OCI-LY1 (cell line): ENCODE results near the gene HAUS3.

Experiments used
- H2AFZ ChIP-seq: fragments of 200-600 bp; sonication (generic), shearing (Covaris generic); 2 replicates; pipeline ENCODE4 v1.6.0; 2014; ENCODE audit warnings: antibody characterized with exemption, mild to moderate bottlenecking, low read length
- H3F3A ChIP-seq: fragments of 200-600 bp; sonication (generic), shearing (Covaris generic); 2 replicates; pipeline ENCODE4 v1.6.0; 2014; ENCODE audit warnings: mild to moderate bottlenecking, antibody characterized with exemption, low read length, moderate library complexity; ENCODE audit not compliant: insufficient read depth
- H3K27ac ChIP-seq: fragments of 200-600 bp; sonication (generic); 2 replicates; pipeline ENCODE4 v1.5.1; 2014; ENCODE audit warnings: low read length, mixed run types, mild to moderate bottlenecking, low read depth; ENCODE audit not compliant: poor library complexity, severe bottlenecking
- H3K27me3 ChIP-seq: fragments of 200-600 bp; sonication (generic); 2 replicates; pipeline ENCODE4 v1.6.0; 2014; ENCODE audit warnings: antibody characterized with exemption, mild to moderate bottlenecking, low read length, moderate library complexity; ENCODE audit not compliant: insufficient read depth
- H3K36me3 ChIP-seq: fragments of 200-600 bp; sonication (generic); 2 replicates; pipeline ENCODE4 v1.6.1; 2014; ENCODE audit warnings: mild to moderate bottlenecking, antibody characterized with exemption, low read length, moderate library complexity, mixed read lengths; ENCODE audit not compliant: insufficient read depth
- H3K4me1 ChIP-seq: fragments of 200-600 bp; sonication (generic); 2 replicates; pipeline ENCODE4 v1.5.1; 2014; ENCODE audit warnings: mild to moderate bottlenecking, low read length, moderate library complexity; ENCODE audit not compliant: insufficient read depth, severe bottlenecking
- H3K4me2 ChIP-seq: fragments of 200-600 bp; sonication (generic), shearing (Covaris generic); 2 replicates; pipeline ENCODE4 v1.6.1; 2014; ENCODE audit warnings: low read length
- H3K4me3 ChIP-seq: fragments of 200-600 bp; sonication (generic); 2 replicates; pipeline ENCODE4 v1.5.1; 2014; ENCODE audit warnings: low read length, low read depth, mild to moderate bottlenecking, mixed read lengths; ENCODE audit not compliant: poor library complexity, severe bottlenecking
- H3K79me2 ChIP-seq: fragments of 200-600 bp; shearing (Covaris generic); 2 replicates; pipeline ENCODE4 v1.6.1; 2016; ENCODE audit warnings: mixed run types, low read length, mixed read lengths; ENCODE audit not compliant: insufficient read depth
- H3K9ac ChIP-seq: fragments of 200-600 bp; sonication (generic), shearing (Covaris generic); 2 replicates; pipeline ENCODE4 v1.6.1; 2014; ENCODE audit warnings: mild to moderate bottlenecking, low read length, mixed read lengths
- H3K9me2 ChIP-seq: fragments of 200-600 bp; sonication (generic), shearing (Covaris generic); 2 replicates; pipeline ENCODE4 v1.6.1; 2014; ENCODE audit warnings: low read depth, mild to moderate bottlenecking, low read length, mixed read lengths
- H3K9me3 ChIP-seq: fragments of 200-600 bp; shearing (Covaris generic); 2 replicates; pipeline ENCODE4 v1.6.1; 2014; ENCODE audit warnings: low read length, mixed read lengths
- H4K20me1 ChIP-seq: fragments of 200-600 bp; sonication (generic), shearing (Covaris generic); 2 replicates; pipeline ENCODE4 v1.6.0; 2016; ENCODE audit warnings: mild to moderate bottlenecking, low read length; ENCODE audit not compliant: insufficient read depth
- EZH2 ChIP-seq: fragments of 200-600 bp; sonication (generic), shearing (Covaris generic); IDR thresholded peaks from 2 replicates; pipeline ENCODE4 v1.8.0; 2017; ENCODE audit warnings: borderline replicate concordance, mixed run types, mild to moderate bottlenecking, antibody characterized with exemption, low read length, moderate library complexity, mixed read lengths
- TF ChIP-seq, protein P1 (sequence below): fragments of 200-600 bp; sonication (generic), shearing (Covaris generic); IDR thresholded peaks from 2 replicates; pipeline ENCODE4 v1.5.1; 2017; ENCODE audit warnings: mild to moderate bottlenecking, antibody characterized with exemption, low read length, moderate library complexity, mixed read lengths

Gene HAUS3

DNA sequence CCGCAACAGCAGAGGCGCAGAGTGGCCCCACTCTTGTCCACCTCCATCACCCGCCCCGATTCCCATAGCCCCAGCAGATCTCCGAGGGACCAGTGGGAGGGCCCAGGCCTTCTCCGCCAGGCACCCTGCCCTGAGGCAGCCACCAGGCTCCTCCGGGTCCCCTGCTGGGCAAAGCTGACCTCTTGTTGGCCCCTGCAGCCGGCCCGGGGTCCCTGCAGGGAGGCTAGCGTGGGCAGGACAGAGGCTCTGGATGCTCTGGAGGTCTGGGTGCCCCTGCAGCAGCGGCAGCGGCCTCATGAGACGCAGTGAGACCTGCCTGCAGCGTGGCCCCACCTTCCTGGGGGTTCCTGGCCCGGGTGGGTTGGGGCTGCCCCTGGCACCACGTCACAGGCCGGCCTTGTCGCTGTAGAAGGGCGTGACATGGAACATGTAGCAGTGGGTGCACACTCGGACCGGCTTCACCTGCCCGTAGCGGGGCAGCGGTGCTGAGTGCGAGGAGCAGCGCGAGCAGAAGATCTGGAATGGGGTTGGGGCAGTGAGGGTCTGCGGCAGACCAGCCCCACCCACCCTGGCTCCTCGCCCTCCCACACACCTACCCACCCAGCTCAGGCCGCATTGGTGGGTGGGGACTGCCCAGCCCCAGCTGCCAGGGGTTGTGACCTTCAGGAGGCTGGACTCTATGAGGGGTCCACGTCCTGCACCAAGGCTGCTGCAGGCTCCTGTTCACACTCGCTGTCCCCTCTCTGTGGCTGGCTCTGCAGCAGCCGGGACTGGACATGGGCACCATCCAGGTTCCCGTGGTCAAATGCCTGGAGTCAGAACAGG lies 28.6 kb upstream of the HAUS3 start:
- no peaks in the 10 kb centered on the region for H3K9me2 ChIP-seq
- no peaks in the 10 kb centered on the region for H3K36me3 ChIP-seq
- no peak overlapping the region for H3K4me3 ChIP-seq
- no peak overlapping the region for H3K9ac ChIP-seq
- H4K20me1 ChIP-seq: no peaks in the 10 kb centered on the region
- H3K4me2 ChIP-seq: no peak overlapping the region
- H3K4me1 ChIP-seq: no peaks in the 10 kb centered on the region
- no peaks in the 10 kb centered on the region for H3K27me3 ChIP-seq
- TF ChIP-seq, protein P1, sequence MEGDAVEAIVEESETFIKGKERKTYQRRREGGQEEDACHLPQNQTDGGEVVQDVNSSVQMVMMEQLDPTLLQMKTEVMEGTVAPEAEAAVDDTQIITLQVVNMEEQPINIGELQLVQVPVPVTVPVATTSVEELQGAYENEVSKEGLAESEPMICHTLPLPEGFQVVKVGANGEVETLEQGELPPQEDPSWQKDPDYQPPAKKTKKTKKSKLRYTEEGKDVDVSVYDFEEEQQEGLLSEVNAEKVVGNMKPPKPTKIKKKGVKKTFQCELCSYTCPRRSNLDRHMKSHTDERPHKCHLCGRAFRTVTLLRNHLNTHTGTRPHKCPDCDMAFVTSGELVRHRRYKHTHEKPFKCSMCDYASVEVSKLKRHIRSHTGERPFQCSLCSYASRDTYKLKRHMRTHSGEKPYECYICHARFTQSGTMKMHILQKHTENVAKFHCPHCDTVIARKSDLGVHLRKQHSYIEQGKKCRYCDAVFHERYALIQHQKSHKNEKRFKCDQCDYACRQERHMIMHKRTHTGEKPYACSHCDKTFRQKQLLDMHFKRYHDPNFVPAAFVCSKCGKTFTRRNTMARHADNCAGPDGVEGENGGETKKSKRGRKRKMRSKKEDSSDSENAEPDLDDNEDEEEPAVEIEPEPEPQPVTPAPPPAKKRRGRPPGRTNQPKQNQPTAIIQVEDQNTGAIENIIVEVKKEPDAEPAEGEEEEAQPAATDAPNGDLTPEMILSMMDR: no peak
- TF ChIP-seq EZH2: no peak
- H3K9me3 ChIP-seq: no peaks in the 10 kb centered on the region
- no peak overlapping the region for H3K27ac ChIP-seq
- H3F3A ChIP-seq: no peaks in the 10 kb centered on the region
- H3K79me2 ChIP-seq: no peaks in the 10 kb centered on the region
- no peak overlapping the region for H2AFZ ChIP-seq

- H3K4me1 ChIP-seq: no peaks in the 10 kb centered on the region
- no peak overlapping the region for H2AFZ ChIP-seq
- H3K9me3 ChIP-seq: no peaks in the 10 kb centered on the region
- no peaks in the 10 kb centered on the region for H3F3A ChIP-seq
- no peak overlapping the region for H3K9ac ChIP-seq
- TF ChIP-seq EZH2: no peak
- TF ChIP-seq, protein P1: no peak
- H3K79me2 ChIP-seq: no peaks in the 10 kb centered on the region
- H3K27me3 ChIP-seq: no peaks in the 10 kb centered on the region
- H3K4me3 ChIP-seq: no peak overlapping the region
- no peak overlapping the region for H3K4me2 ChIP-seq
- H4K20me1 ChIP-seq: no peaks in the 10 kb centered on the region
- no peak overlapping the region for H3K27ac ChIP-seq
- no peaks in the 10 kb centered on the region for H3K9me2 ChIP-seq
- H3K36me3 ChIP-seq: no peaks in the 10 kb centered on the region
These were observed 27.8 kb upstream of the HAUS3 start for GRCh38 chr4:2269618-2270163.

DNA sequence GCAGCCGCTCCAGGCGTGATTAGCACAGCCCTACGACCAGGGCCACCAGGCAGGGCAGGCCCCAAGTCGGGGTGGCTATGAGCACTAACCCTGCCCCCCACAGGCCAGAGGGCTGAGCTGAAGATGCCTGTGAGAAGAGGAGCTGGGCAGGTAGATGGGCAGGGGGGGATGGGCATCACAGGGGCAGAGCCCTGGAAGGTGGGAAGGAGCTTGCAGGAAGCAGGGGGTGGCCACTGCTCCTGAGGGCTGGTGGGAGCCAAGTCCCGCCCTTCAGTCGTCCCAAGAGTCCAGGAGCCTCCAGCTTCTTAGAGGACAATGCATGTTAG lies 27.2 kb upstream of the HAUS3 start:
- TF ChIP-seq, protein P1: no peak
- TF ChIP-seq EZH2: no peak
- no peaks in the 10 kb centered on the region for H3K36me3 ChIP-seq
- no peak overlapping the region for H3K4me3 ChIP-seq
- no peak overlapping the region for H3K4me2 ChIP-seq
- H3K27me3 ChIP-seq: no peaks in the 10 kb centered on the region
- no peaks in the 10 kb centered on the region for H3K79me2 ChIP-seq
- H3K9ac ChIP-seq: no peak overlapping the region
- no peak overlapping the region for H3K27ac ChIP-seq
- H3F3A ChIP-seq: no peaks in the 10 kb centered on the region
- no peaks in the 10 kb centered on the region for H3K9me3 ChIP-seq
- no peaks in the 10 kb centered on the region for H3K9me2 ChIP-seq
- H4K20me1 ChIP-seq: no peaks in the 10 kb centered on the region
- H2AFZ ChIP-seq: no peak overlapping the region
- peaks cover 2% of the 10 kb centered on the region for H3K4me1 ChIP-seq
